H9 (cell line): ENCODE results near the gene FKBP8. TPM values are rescaled to one million over a fixed set of nuclear protein-coding genes. Genes with fewer than 3 reads are reported as not detected.

ENCODE experiments used
- DNase-seq: peaks from one replicate; pipeline ENCODE4 v3.0.0-alpha.2; 2017
- H2AFZ ChIP-seq: one replicate; pipeline ENCODE4 v1.6.1; 2013; ENCODE audit warnings: mild to moderate bottlenecking, low read length, control low read depth, moderate library complexity
- H2AK5ac ChIP-seq: 2 replicates; pipeline ENCODE4 v1.6.1; 2013; ENCODE audit warnings: low read length, control low read depth, mixed read lengths; ENCODE audit not compliant: insufficient read length
- H2BK120ac ChIP-seq: one replicate; pipeline ENCODE4 v1.6.1; 2013; ENCODE audit warnings: low read depth, mild to moderate bottlenecking, low read length, control low read depth, inconsistent platforms; ENCODE audit not compliant: poor library complexity, severe bottlenecking
- H2BK12ac ChIP-seq: 2 replicates; pipeline ENCODE4 v1.6.1; 2013; ENCODE audit warnings: low read length, control low read depth, mixed read lengths, low read depth; ENCODE audit not compliant: insufficient read length
- H2BK15ac ChIP-seq: 2 replicates; pipeline ENCODE4 v1.6.1; 2013; ENCODE audit warnings: low read depth, low read length, control low read depth
- H2BK20ac ChIP-seq: one replicate; pipeline ENCODE4 v1.6.1; 2013; ENCODE audit warnings: low read depth, mild to moderate bottlenecking, low read length, control low read depth, inconsistent platforms; ENCODE audit not compliant: poor library complexity, severe bottlenecking
- H2BK5ac ChIP-seq: 2 replicates; pipeline ENCODE4 v1.6.1; 2013; ENCODE audit warnings: low read length, control low read depth, mixed read lengths; ENCODE audit not compliant: insufficient read length
- H3K14ac ChIP-seq: 2 replicates; pipeline ENCODE4 v1.6.1; 2013; ENCODE audit warnings: low read length, control low read depth; ENCODE audit not compliant: insufficient read depth
- H3K18ac ChIP-seq: 2 replicates; pipeline ENCODE4 v1.6.1; 2013; ENCODE audit warnings: low read depth, mild to moderate bottlenecking, mixed read lengths, low read length, control low read depth; ENCODE audit not compliant: insufficient read length
- H3K23ac ChIP-seq: 2 replicates; pipeline ENCODE4 v1.6.1; 2013; ENCODE audit warnings: low read length, control low read depth, mixed read lengths, low read depth; ENCODE audit not compliant: insufficient read length
- H3K23me2 ChIP-seq: 2 replicates; pipeline ENCODE4 v1.6.1; 2013; ENCODE audit warnings: low read depth, mild to moderate bottlenecking, mixed read lengths, low read length, control low read depth; ENCODE audit not compliant: insufficient read length, poor library complexity, severe bottlenecking
- H3K27ac ChIP-seq: 2 replicates; pipeline ENCODE4 v1.5.1; 2013; ENCODE audit warnings: low read length, control low read depth, mixed read lengths, low read depth; ENCODE audit not compliant: insufficient read length
- H3K27me3 ChIP-seq: 2 replicates; pipeline ENCODE4 v1.6.1; 2013; ENCODE audit warnings: low read length, control low read depth, inconsistent platforms; ENCODE audit not compliant: insufficient read depth
- H3K4ac ChIP-seq: 2 replicates; pipeline ENCODE4 v1.6.1; 2013; ENCODE audit warnings: low read depth, mild to moderate bottlenecking, control low read depth, inconsistent platforms, low read length, moderate library complexity
- H3K4me1 ChIP-seq: 2 replicates; pipeline ENCODE4 v1.6.1; 2013; ENCODE audit warnings: low read length, control low read depth, inconsistent platforms; ENCODE audit not compliant: insufficient read depth
- H3K4me2 ChIP-seq: 2 replicates; pipeline ENCODE4 v1.6.1; 2013; ENCODE audit warnings: low read length, control low read depth, mixed read lengths; ENCODE audit not compliant: insufficient read length, insufficient read depth
- H3K56ac ChIP-seq: 2 replicates; pipeline ENCODE4 v1.6.1; 2013; ENCODE audit warnings: low read depth, mild to moderate bottlenecking, mixed read lengths, low read length, control low read depth; ENCODE audit not compliant: insufficient read length
- H3K79me1 ChIP-seq: 2 replicates; pipeline ENCODE4 v1.6.1; 2013; ENCODE audit warnings: low read depth, mild to moderate bottlenecking, moderate library complexity, low read length, control low read depth, inconsistent platforms; ENCODE audit not compliant: insufficient read depth, poor library complexity, severe bottlenecking
- H3K79me2 ChIP-seq: 2 replicates; pipeline ENCODE4 v1.6.1; 2013; ENCODE audit warnings: low read length, control low read depth, inconsistent platforms; ENCODE audit not compliant: insufficient read depth
- H3K9ac ChIP-seq: 2 replicates; pipeline ENCODE4 v1.6.1; 2013; ENCODE audit warnings: low read length, control low read depth, mixed read lengths; ENCODE audit not compliant: insufficient read length; ENCODE audit errors: extremely low read depth
- H3K9me3 ChIP-seq: one replicate; pipeline ENCODE4 v1.6.1; 2013; ENCODE audit warnings: low read depth, low read length, inconsistent platforms; ENCODE audit not compliant: control insufficient read depth
- H3T11ph ChIP-seq: one replicate; pipeline ENCODE4 v1.6.1; 2013; ENCODE audit warnings: mild to moderate bottlenecking, low read length, control low read depth, inconsistent platforms
- H4K20me1 ChIP-seq: one replicate; pipeline ENCODE4 v1.6.1; 2013; ENCODE audit not compliant: control insufficient read depth, insufficient read length, insufficient read depth
- H4K5ac ChIP-seq: 2 replicates; pipeline ENCODE4 v1.6.1; 2013; ENCODE audit warnings: low read depth, mild to moderate bottlenecking, mixed read lengths, low read length, control low read depth; ENCODE audit not compliant: insufficient read length
- H4K8ac ChIP-seq: replicated peaks from 2 replicates; pipeline ENCODE4 v1.6.1; 2013; ENCODE audit warnings: low read length, control low read depth, mixed read lengths, low read depth; ENCODE audit not compliant: insufficient read length
- H4K91ac ChIP-seq: 2 replicates; pipeline ENCODE4 v1.6.1; 2013; ENCODE audit warnings: low read depth, mild to moderate bottlenecking, moderate library complexity, mixed read lengths, low read length, control low read depth; ENCODE audit not compliant: insufficient read length
- H3K27ac Mint-ChIP-seq, 3 experiments: 2 replicates in 2 of 3; 3 replicates in 1 of 3; pipeline ENCODE4 v1.8.0; 2020 to 2021; ENCODE audit warnings: mixed read lengths in 3 of 3, mild to moderate bottlenecking in 1 of 3, moderate library complexity in 1 of 3
- H3K27me3 Mint-ChIP-seq: 2 replicates; pipeline ENCODE4 v1.8.0; 2021; ENCODE audit warnings: low read depth, mild to moderate bottlenecking, moderate library complexity, mixed read lengths
- H3K36me3 Mint-ChIP-seq, 3 experiments: 2 replicates in 2 of 3; 3 replicates in 1 of 3; pipeline ENCODE4 v1.8.0; 2020 to 2021; ENCODE audit warnings: low read depth in 3 of 3, mixed read lengths in 3 of 3; ENCODE audit not compliant: insufficient read depth in 1 of 3
- H3K4me1 Mint-ChIP-seq, 2 experiments: 2 replicates each; pipeline ENCODE4 v1.8.0; 2020; ENCODE audit warnings: mixed read lengths in 2 of 2
- H3K4me3 Mint-ChIP-seq, 2 experiments: 2 replicates in 1 of 2; 3 replicates in 1 of 2; pipeline ENCODE4 v1.8.0; 2020 to 2021; ENCODE audit warnings: mild to moderate bottlenecking in 2 of 2, mixed read lengths in 2 of 2, moderate library complexity in 1 of 2
- H3K9me3 Mint-ChIP-seq, 2 experiments: 2 replicates in 1 of 2; 3 replicates in 1 of 2; pipeline ENCODE4 v1.8.0; 2020; ENCODE audit warnings: mild to moderate bottlenecking in 2 of 2, mixed read lengths in 2 of 2, moderate library complexity in 1 of 2
- CTCF ChIP-seq: fragments of 200-600 bp; sonication (generic); conservative IDR thresholded peaks from 3 replicates; pipeline ENCODE4 v1.8.0; 2021; ENCODE audit warnings: antibody characterized with exemption, mild to moderate bottlenecking
- WGBS: extraction: QIAGEN DNeasy Blood & Tissue Kit; methylation state at CpG from one replicate; pipeline ENCODE4 v1.1.7; 2013; ENCODE audit warnings: missing lambda C conversion rate, low lambda C conversion rate, mixed read lengths; ENCODE audit not compliant: insufficient read length; ENCODE audit errors: extremely low coverage; 5-methylcytosine and 5-hydroxymethylcytosine counted together
- total RNA-seq: library from RNA; stranded (reverse); gene quantifications from 2 replicates; pipeline ENCODE4 v1.2.1, GENCODE V29; 2021

The FKBP8 gene
- total RNA-seq, 1 experiment from 2014 or later, result 308 TPM

GRCh38 chr19:18587962-18588610, 44.7 kb upstream of the FKBP8 start:
- peak; percentile 42 for DNase-seq
- H2BK120ac ChIP-seq, result no peak overlapping the region
- WGBS, result no CpG with 5 or more reads among the region's 16 CpGs

More at GRCh38 chr19:18587962-18588610, 44.7 kb upstream of the FKBP8 start:
- TF ChIP-seq CTCF, result no peak
- H3K79me2 ChIP-seq, result no peaks in the 10 kb centered on the region
- H3K36me3 Mint-ChIP-seq, result peaks cover 3 to 16% (median 5%) of the 10 kb centered on the region in 3 experiments; a peak in 6 of 7 replicates
- H3T11ph ChIP-seq, result no peak overlapping the region
- no peak overlapping the region for H3K4ac ChIP-seq
- H3K4me1 ChIP-seq, result peaks cover 5% of the 10 kb centered on the region; the same call in 1 of the 2 replicates
- H3K9me3 Mint-ChIP-seq, result no peaks in the 10 kb centered on the region; a peak in 1 of 5 replicates
- H2AFZ ChIP-seq, result no peak overlapping the region
- peaks cover 15% of the 10 kb centered on the region for H3K23me2 ChIP-seq
- no peak overlapping the region for H4K5ac ChIP-seq
- no peaks in the 10 kb centered on the region for H4K20me1 ChIP-seq
- no peak overlapping the region for H2AK5ac ChIP-seq
- H3K9ac ChIP-seq, result peak overlapping the region; percentile 18
- no peaks in the 10 kb centered on the region for H3K9me3 ChIP-seq
- H2BK15ac ChIP-seq, result no peak overlapping the region
- no peak overlapping the region for H3K56ac ChIP-seq
- peak overlapping the region; percentile 77 to 91 for H3K4me3 Mint-ChIP-seq
- H3K4me2 ChIP-seq, result peak overlapping the region; percentile 69
- H3K27ac ChIP-seq, result no peak overlapping the region
- H4K91ac ChIP-seq, result no peak overlapping the region
- no peak overlapping the region for H4K8ac ChIP-seq
- no peak overlapping the region for H3K23ac ChIP-seq
- no peaks in the 10 kb centered on the region for H3K27me3 ChIP-seq
- no peak overlapping the region for H3K14ac ChIP-seq
- peak overlapping the region; percentile 74 to 87 (median 79); a peak in 6 of 7 replicates for H3K27ac Mint-ChIP-seq
- H3K4me1 Mint-ChIP-seq, result peaks cover 25% of the 10 kb centered on the region in 2 experiments
- no peak overlapping the region for H2BK20ac ChIP-seq
- H2BK12ac ChIP-seq, result no peak overlapping the region
- H3K79me1 ChIP-seq, result no peaks in the 10 kb centered on the region
- no peak overlapping the region for H2BK5ac ChIP-seq
- peaks cover 7% of the 10 kb centered on the region for H3K27me3 Mint-ChIP-seq
- H3K18ac ChIP-seq, result peak overlapping the region; percentile 20
